BJ (cell line): ENCODE data around the gene ZC3H8. TPM values are rescaled to one million over a fixed set of nuclear protein-coding genes. Genes with fewer than 3 reads are reported as not detected.

Experiments
- CTCF ChIA-PET: fragments of 350-600 bp; formaldehyde crosslinking; extraction: SDS; loops from one replicate; lab custom pipeline; 2021; ENCODE audit warnings: antibody characterized with exemption, inconsistent platforms; lab: Yijun Ruan, JAX
- POLR2A ChIA-PET: fragments of 300-600 bp; sonication (Branson Sonifier 250); formaldehyde crosslinking; extraction: SDS; loops from one replicate; lab custom pipeline; 2021; ENCODE audit warnings: antibody characterized with exemption; lab: Charles Lee
- DNase-seq: peaks from one replicate; pipeline ENCODE4 v3.0.0-alpha.2; 2011; ENCODE audit warnings: low read depth
- H3K27me3 ChIP-seq: 2 replicates; pipeline ENCODE4 v1.6.0; 2011; ENCODE audit warnings: low read length; ENCODE audit not compliant: control insufficient read depth, insufficient read depth
- H3K36me3 ChIP-seq: 2 replicates; pipeline ENCODE4 v1.5.1; 2011; ENCODE audit warnings: low read length; ENCODE audit not compliant: control insufficient read depth, insufficient read depth
- H3K4me3 ChIP-seq: 2 replicates; pipeline ENCODE4 v1.5.1; 2011; ENCODE audit warnings: low read depth, mild to moderate bottlenecking, control low read depth, low read length
- CTCF ChIP-seq: IDR thresholded peaks from 2 replicates; pipeline ENCODE4 v1.5.1; 2011; ENCODE audit warnings: low read depth, mild to moderate bottlenecking, control low read depth, inconsistent platforms, low read length, moderate library complexity; ENCODE audit not compliant: insufficient read depth
- polyA minus RNA-seq: library from RNA; depleted of rRNA, polyadenylated mRNA; stranded (reverse); fragments of >200 nt; gene quantifications from 2 replicates; pipeline ENCODE4 v1.2.3, GENCODE V29; 2011; rRNA and poly(A)+ RNA removed
- polyA plus RNA-seq: library from polyadenylated mRNA; depleted of rRNA; stranded (reverse); fragments of >200 nt; gene quantifications from 2 replicates; pipeline ENCODE4 v1.2.3, GENCODE V29; 2011; rRNA removed

The ZC3H8 gene
- polyA plus RNA-seq (0.99 and 3.6 TPM in 2 replicates), polyA minus RNA-seq (0.09 and 1.2 TPM in 2 replicates)

- H3K4me3 ChIP-seq = peak within 1 kb of the TSS; percentile 77
- H3K27me3 ChIP-seq = no peaks in the 10 kb centered on the region
- ChIA-PET POLR2A (no interaction called here), CTCF (interaction anchor here (0.9 to 1.0 kb wide), 2 partner anchors 9 to 132 kb away, joined by 3 read pairs; no protein-coding TSS in a partner anchor)
- peak; percentile 37 for DNase-seq
- no peak for TF ChIP-seq CTCF
- H3K36me3 ChIP-seq = no peaks in the 10 kb centered on the region
Observed at GRCh38 chr2:112254466-112255240, at the start of gene ZC3H8. ZC3H8 (minus strand) TSS chr2:112255042; CDS start chr2:112254981, 61 bp downstream.

GRCh38 chr2:112304298-112304941 lies 49.6 kb upstream of the ZC3H8 start:
- no peaks in the 10 kb centered on the region for H3K27me3 ChIP-seq
- no peak for TF ChIP-seq CTCF
- no peak for DNase-seq
- ChIA-PET CTCF (no interaction called here), POLR2A (no interaction called here)
- no peaks in the 10 kb centered on the region for H3K36me3 ChIP-seq
- H3K4me3 ChIP-seq = no peak overlapping the region

- CTCF ChIA-PET = no interaction called here
- TF ChIP-seq CTCF = no peak
- POLR2A ChIA-PET = no interaction called here
Observed at GRCh38 chr2:112301973-112302372, 47.1 kb upstream of the ZC3H8 start.

GRCh38 chr2:112301171-112301584 lies 46.3 kb upstream of the ZC3H8 start:
- no peaks in the 10 kb centered on the region for H3K36me3 ChIP-seq
- no peaks in the 10 kb centered on the region for H3K27me3 ChIP-seq
- TF ChIP-seq CTCF = no peak
- ChIA-PET POLR2A (no interaction called here), CTCF (interaction anchor here (1.0 kb wide), 1 partner anchor 8 kb away, joined by 3 read pairs; no protein-coding TSS in a partner anchor)
- H3K4me3 ChIP-seq = no peak overlapping the region
- DNase-seq = no peak

More at GRCh38 chr2:112301973-112302372, 47.1 kb upstream of the ZC3H8 start:
- Histone ChIP-seq H3K36me3 (no peaks in the 10 kb centered on the region), H3K4me3 (no peak overlapping the region), H3K27me3 (no peaks in the 10 kb centered on the region)
- DNase-seq = no peak

GRCh38 chr2:112296407-112296806 lies 41.6 kb upstream of the ZC3H8 start:
- no peaks in the 10 kb centered on the region for H3K36me3 ChIP-seq

More at GRCh38 chr2:112296407-112296806, 41.6 kb upstream of the ZC3H8 start:
- no peak overlapping the region for H3K4me3 ChIP-seq
- CTCF ChIA-PET = interaction anchor here (1.7 kb wide), 1 partner anchor 37 kb away, joined by 5 read pairs; no protein-coding TSS in a partner anchor
- no peak for DNase-seq
- TF ChIP-seq CTCF = no peak
- POLR2A ChIA-PET = no interaction called here
- H3K27me3 ChIP-seq = no peaks in the 10 kb centered on the region
